HG03439 (cell line): Measurements from ENCODE around the gene SLC12A3.
"Not testable (repeated sequence)": the region's sequence is repeated elsewhere in the genome, so short reads cannot be mapped to it uniquely, and the experiment has no call there.

ENCODE experiments used
- ATAC-seq: cut with Tn5 transposase; IDR thresholded peaks from one replicate; pipeline ENCODE4 v1.9.1; 2021; ENCODE audit warnings: mild to moderate bottlenecking, moderate library complexity; ENCODE audit not compliant: unreplicated experiment

Gene SLC12A3

GRCh38 chr16:56868766-56869165, 3.8 kb downstream of the SLC12A3 start:
- ATAC-seq: not testable (repeated sequence)

- ATAC-seq: no peak
Measured at GRCh38 chr16:56869513-56870275, 4.7 kb downstream of the SLC12A3 start.

- ATAC-seq: no peak
Measured at GRCh38 chr16:56870276-56870888, 5.4 kb downstream of the SLC12A3 start.

GRCh38 chr16:56871172-56871593, 6.2 kb downstream of the SLC12A3 start:
- no peak for ATAC-seq

GRCh38 chr16:56872863-56873391, 7.9 kb downstream of the SLC12A3 start:
- no peak for ATAC-seq

- ATAC-seq: no peak
Measured at GRCh38 chr16:56874800-56875199, 9.8 kb downstream of the SLC12A3 start.

- ATAC-seq: no peak
Measured at GRCh38 chr16:56876048-56876447, 11.0 kb downstream of the SLC12A3 start.

- no peak for ATAC-seq
Measured at GRCh38 chr16:56877486-56878182, 12.6 kb downstream of the SLC12A3 start.

- ATAC-seq: no peak
Measured at GRCh38 chr16:56878282-56878854, 13.4 kb downstream of the SLC12A3 start.

- no peak for ATAC-seq
Measured at GRCh38 chr16:56879276-56879675, 14.3 kb downstream of the SLC12A3 start.

GRCh38 chr16:56880176-56880575, 15.2 kb downstream of the SLC12A3 start:
- no peak for ATAC-seq

- ATAC-seq: no peak
Measured at GRCh38 chr16:56880685-56881084, 15.7 kb downstream of the SLC12A3 start.

GRCh38 chr16:56882077-56882800, 17.2 kb downstream of the SLC12A3 start:
- ATAC-seq: no peak

- ATAC-seq: no peak
Measured at GRCh38 chr16:56883586-56883985, 18.6 kb downstream of the SLC12A3 start.

- no peak for ATAC-seq
Measured at GRCh38 chr16:56884026-56884582, 19.1 kb downstream of the SLC12A3 start.

- ATAC-seq: not testable (repeated sequence)
Measured at GRCh38 chr16:56884929-56885328, 19.9 kb downstream of the SLC12A3 start.

GRCh38 chr16:56885446-56886162, 20.6 kb downstream of the SLC12A3 start:
- ATAC-seq: no peak

GRCh38 chr16:56886296-56886695, 21.3 kb downstream of the SLC12A3 start:
- no peak for ATAC-seq

- ATAC-seq: no peak
Measured at GRCh38 chr16:56886826-56887225, 21.8 kb downstream of the SLC12A3 start.

- ATAC-seq: no peak
Measured at GRCh38 chr16:56888806-56889205, 23.8 kb downstream of the SLC12A3 start.
